NCI-H1092 treated with DMSO at 0.1 percent for 48 hours (cell line): Measurements from ENCODE around the gene AXDND1.

Source experiments
- DNase-seq: peaks from one replicate; lab custom pipeline; 2025; lab: John Stamatoyannopoulos, UW

Gene AXDND1

DNA sequence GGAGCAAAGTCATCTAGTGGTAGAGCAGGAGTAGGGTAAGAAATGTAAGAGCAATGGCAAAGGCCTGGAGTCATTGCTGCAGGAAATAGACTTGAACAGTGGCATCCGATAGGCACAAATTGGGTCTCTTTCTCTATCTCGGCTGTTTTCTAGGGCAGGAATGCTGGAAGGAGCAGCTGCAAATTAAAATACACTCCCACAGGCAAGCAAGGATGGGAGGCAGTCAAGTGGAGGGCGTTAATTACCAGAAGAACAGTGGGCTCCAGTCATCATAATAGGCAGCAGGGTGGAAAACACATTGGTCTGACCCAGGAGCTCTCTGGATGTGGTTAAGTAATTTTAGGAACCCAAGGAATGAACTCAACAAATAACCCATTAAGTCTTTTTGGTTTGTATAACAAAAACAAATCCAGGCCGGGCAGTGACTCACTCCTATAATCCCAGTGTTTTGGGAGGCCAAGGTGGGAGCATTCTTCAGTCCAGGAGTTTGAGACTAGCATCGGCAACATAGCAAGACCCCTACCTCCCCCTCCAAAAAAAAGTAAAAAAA is 218.1 kb downstream of the AXDND1 start:
- DNase-seq, result no peak

DNA sequence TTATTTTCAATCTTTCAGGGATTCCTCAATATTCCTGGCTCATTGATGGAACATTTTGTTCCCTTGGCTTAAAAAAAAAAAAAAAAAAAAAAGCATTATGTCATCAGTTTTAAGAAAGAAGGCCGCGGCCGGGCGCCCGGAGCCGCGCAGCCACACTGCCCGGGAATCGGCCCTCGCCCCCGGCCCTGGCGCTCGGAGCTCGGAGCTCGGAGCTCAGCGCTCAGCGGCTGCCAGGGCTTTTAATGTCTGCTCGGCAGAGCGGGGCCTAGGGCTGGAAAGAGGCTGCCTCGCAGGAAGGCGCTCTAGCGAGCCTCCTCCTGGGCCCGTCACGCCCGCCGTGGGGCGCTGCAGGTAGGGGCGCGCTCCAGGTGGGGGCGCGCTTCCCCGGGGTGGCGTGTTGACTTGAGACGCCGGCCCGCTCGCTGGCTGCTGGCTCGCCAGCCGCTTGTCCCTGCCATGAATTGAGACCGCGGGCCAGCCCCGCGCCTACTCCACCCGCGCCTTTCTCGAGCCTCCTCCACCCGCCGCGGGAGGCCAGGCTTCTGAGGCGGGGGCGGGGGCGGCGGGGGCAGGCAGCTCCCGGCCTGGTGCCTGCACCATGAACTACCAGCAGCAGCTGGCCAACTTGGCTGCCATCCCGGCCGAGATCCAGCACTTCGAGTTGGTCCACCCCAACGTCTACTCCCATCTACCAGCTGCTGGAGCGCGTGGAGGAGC is 220.5 kb downstream of the AXDND1 start:
- DNase-seq, result peak; percentile 80

- no peak for DNase-seq
Measured at GRCh38 chr1:179587336-179587735, 221.6 kb downstream of the AXDND1 start.

DNA sequence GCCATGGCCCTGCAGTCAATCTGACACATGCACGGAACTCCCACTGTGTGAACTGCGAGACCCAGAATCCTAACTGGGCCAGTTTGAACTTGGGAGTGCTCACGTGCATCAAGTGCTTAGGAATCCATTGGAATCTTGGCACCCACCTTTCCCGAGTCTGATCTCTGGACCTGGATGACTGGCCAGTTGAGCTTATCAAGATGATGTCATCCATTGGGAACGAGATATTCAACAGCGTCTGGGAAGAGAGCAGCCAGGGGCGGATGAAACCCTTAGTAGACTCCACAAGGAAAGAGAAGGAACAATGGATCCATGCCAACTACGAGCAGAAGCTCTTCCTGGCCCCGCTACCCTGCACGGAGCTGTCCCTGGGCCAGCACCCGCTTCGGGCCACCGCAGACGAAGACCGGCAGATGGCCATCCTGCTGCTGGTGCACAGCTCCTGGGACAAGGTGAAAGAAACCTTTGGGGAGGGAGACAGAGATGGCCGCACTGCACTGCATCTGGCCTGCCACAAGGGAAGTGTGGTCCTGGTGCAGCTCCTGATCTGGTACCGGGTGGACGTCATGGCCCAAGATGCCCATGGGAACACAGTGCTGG is 222.8 kb downstream of the AXDND1 start:
- no peak for DNase-seq

GRCh38 chr1:179589509-179589908 is 223.7 kb downstream of the AXDND1 start:
- DNase-seq, result no peak

DNA sequence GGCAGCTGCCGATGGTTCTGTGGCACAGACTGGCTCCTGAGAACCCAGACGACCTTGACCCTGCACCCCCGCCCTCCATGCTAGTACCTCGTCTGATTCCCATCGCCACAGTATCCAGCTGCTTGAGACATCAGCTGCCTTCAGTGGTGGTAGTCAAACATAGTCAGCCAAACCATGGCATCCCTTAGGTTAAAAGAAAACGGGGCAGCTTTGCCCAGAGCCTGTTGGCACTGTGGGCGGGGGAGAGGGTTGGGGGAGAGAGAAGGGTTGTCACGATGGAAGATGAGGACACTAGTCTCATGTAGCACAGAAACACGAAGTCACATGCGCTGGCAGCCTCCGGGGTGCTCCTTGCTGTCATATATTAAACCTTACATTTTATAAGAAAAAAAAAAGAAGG is 224.9 kb downstream of the AXDND1 start:
- no peak for DNase-seq

- DNase-seq, result no peak
Measured at GRCh38 chr1:179591253-179591591, 225.5 kb downstream of the AXDND1 start.

- no peak for DNase-seq
Measured at GRCh38 chr1:179591592-179592580, 226.1 kb downstream of the AXDND1 start, which contains the start of gene TDRD5. TDRD5 (plus strand) TSS chr1:179591832; CDS start chr1:179592616, 784 bp downstream.

DNA sequence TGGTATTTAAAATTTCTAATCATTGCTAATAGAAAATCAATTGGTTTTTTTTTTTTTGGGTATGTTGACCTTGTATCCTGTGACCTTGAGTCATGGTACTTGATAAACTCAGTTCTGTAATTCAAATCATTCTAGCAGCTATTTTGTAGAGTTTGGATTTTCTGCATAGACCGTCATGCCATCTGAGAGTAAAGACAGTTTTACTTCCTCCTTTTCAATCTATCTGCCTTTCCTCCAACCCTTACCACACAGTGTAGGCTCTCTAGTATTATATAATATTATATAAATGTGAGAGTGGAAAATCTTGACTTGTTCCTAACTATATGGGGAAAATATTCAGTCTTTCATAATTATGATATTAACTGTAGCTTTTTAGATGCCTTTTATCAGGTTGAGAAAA is 232.9 kb downstream of the AXDND1 start:
- no peak for DNase-seq

GRCh38 chr1:179599623-179600249 is 234.0 kb downstream of the AXDND1 start:
- peak; percentile 47 for DNase-seq

- no peak for DNase-seq
Measured at GRCh38 chr1:179601093-179601492, 235.3 kb downstream of the AXDND1 start.
